GM19455 (cell line): ENCODE results near the gene SPATA21.

Experiments used
- ATAC-seq: cut with Tn5 transposase; IDR thresholded peaks from one replicate; pipeline ENCODE4 v1.9.1; 2021; ENCODE audit not compliant: unreplicated experiment

Gene SPATA21

DNA sequence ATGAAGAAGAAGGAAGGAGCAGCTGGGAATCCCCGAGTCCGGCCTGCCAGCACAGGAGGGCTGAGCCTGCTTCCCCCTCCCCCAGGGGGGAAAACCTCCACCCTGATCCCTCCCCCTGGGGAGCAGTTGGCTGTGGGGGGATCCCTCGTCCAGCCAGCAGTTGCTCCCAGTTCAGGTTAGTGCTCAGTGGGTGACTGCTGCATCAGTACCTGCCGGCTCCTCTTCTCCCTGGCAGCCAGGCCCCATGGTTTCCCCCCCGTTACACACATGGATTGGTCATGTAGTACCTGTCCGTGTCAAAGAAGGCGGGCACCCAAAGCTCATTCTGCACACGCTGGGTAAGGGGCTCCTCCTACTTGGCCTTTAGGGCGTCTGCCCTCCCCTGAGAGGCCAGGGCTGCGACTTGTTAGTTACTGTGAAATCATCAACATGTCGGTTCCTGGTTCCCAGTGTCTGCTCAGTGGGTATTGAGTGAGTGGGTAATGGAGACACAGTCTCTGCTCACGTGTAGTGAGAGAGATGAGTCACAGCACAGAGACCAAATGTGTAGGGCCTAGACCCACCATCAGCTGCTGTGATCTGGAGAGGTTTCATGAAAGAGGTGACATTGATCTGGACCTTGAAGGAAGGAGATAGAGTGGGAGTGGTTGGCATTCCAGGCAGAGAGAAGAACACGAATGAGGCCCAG is 14.8 kb upstream of the SPATA21 start:
- no peak for ATAC-seq

DNA sequence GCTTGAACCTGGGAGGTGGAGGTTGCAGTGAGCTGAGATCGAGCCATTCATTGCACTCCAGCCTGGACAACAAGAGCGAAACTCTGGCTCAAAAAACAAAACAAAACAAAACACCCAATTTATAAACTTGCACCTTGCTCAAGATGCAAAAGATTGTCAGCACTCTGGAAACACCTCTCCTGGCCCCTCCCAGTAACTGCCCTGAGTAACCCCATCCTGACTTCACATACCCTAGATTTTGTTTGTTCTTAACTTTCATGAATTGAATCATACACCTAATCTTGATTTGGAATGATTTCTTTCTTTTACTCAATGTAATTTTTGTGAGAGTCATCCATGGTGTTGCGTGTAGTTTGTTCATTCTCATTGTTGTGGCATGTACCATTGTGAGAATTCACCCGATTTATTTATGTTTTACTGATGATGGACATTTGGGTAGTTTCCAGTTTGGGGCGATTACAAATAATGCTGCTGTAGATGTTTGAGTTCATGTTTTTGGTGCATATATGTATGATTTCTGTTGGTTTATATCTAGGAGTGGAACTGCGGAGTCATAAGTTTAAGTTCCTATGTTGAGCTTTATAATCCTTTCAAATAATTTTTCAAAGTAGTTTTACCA is 13.7 kb upstream of the SPATA21 start:
- ATAC-seq: no peak

DNA sequence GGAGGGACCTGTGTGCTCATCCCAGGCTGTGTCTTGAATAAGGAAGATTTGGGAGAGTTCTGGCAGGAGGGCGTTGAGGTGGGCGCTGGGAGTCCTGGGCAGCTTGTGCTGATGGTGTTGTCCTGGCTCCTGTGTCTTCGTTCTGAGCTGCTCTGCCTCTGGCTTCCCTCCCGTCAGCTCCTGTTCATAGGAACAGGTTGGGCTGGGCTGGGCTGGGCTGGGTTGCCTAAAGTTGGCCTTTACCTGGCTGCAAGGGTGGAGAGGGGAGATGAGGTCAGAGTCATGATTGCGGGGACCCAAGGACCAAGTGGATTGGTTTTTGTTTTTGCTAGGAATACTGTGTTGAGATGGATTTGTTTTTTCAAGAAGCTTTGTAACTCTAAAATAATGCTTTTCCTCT is 12.4 kb upstream of the SPATA21 start:
- ATAC-seq: no peak

DNA sequence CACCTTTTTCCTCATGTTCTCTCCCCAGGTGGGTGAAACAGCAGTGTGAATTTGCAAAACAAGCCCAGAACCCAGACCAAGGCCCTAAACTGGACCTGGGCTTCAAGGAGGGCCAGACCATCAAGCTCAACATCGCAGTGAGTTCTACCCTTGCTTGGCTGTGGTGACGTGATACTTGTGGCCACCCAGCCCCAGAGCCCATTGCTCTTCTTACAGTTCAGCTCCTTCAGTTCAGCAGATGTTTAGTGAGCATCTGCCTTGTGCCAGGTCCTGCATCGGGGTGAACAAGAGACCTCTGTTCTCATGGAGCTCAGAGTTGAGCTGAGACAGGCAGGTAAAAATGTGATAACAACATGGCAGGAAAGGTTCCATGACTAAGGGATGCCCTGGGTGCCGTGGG is 11.8 kb upstream of the SPATA21 start:
- ATAC-seq: no peak

DNA sequence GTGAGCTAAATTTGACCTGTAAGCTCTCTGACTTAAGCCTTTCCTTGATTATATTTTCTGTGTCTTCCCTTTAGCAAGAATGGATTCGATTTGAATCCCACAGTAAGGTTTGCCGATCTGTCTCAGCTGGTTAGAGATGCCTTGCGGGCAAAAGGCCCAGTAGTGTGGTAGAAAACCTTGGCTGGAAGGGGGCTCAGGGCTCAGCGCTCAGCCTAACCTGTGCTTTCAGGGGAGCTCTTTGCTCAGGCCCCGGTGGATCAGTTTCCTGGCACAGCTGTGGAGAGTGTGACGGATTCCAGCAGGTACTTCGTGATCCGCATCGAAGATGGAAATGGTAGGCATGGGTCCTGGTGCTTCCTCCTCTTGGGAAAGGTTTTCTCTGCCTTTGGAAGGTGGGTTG is 10.4 kb upstream of the SPATA21 start:
- no peak for ATAC-seq

DNA sequence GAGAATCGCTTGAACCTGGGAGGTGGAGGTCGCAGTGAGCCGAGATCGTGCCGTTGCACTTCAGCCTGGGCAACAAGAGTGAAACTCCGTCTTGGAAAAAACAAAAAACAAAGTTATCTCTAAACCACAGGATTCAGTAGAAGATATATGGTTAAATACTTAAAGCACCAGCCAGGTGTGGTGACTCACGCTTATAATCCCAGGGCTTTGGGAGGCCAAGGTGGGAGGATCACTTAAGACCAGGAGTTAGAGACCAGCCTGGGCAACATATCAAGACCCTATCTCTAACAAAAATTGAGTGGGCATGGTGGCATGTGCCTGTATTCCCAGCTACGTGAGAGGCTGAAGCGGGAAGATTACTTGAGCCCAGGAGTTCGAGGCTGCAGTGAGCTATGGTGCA is 8.9 kb upstream of the SPATA21 start:
- ATAC-seq: no peak

DNA sequence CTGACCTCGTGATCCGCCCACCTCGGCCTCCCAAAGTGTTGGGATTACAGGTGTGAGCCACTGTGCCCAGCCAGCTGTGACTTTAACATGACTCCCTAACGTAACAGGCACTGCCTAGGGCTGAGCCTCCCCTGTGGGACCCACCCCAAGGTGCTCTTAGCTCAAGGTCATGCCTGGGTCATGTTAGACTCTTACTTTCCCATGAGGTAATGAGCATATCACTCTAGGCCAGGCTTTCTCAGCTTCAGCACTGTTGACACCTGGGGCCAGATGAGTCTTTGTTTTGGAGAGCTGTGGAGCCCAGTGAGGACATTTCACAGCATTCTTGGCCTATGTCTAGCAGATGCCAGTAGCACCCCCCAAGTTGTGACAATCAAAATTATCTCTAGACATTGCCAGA is 7.8 kb upstream of the SPATA21 start:
- ATAC-seq: no peak

DNA sequence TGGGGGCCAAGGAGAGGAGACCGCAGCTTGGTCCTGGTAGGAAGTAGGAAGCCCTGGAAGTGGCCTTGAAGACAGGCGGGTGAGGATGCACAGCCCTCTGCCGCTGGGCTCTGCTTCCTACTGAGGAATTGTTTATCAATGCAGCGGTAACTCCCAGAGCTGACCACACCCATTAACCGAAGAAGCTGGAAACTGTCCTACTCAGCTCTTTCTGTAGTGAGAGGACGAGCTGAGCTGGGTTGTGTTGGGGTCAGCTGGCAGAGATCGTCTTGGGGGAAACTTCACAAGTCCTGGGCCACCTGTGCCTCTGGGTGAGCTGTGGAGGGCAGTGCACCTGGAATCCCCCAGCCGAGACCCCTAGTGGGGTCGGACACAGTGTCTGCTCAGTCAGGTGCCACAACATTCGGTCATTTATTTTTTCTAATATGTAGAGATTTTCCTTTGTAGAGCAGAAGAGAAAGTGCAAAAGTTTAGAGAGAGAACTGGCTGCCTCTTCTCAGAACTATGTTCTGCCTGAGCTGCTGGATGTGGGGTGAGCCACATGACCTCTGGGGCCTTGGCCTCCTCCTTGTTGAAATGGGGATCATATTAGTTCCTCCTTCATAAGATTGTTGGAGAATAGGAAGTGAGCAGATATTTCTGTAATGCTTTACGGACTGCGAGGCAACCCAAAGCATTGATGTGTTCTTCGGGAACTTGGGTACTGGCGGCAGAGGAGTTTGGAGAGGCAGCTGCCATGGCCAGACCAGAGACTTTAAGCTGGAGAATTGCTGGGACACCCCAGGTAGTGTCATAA is 6.9 kb upstream of the SPATA21 start:
- ATAC-seq: no peak

DNA sequence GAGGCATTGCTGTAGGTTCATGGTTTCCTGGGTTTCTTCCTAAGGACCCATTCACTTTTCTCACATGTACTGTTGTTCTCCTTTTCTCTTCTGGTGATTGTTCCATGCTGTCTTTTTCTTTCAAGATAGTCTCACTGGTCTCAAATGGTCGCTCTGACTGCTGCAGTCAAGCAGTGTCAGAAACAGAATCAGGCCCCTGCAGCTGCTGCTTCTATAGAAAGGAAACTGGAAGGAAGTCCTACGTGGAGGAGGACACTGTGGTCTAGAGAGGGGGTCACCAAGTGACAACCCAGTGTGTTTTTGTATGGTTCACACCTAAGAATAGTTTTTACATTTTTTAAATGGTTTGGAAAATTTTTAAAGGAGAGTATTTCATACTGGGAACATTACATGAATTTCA is 5.7 kb upstream of the SPATA21 start:
- no peak for ATAC-seq

DNA sequence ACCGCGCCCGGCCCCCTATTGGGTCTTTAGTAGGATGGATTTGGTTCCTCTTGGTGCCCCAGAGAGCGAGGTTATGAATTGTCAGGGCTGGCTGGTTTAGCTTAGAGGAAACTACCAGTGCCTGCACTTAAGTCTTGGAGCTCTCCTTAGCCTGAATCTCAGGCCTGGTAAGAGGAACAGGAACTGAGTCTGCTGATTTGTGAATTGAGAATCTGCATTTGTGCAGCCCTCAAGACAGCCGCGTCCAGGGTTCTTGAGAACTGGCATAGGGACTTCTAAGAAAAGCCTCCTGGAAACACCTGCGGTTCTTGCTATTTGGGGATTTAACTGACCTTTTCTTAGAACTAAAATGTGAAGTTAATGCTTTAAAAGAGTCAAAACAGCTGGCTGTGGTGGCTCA is 5.0 kb upstream of the SPATA21 start:
- no peak for ATAC-seq

DNA sequence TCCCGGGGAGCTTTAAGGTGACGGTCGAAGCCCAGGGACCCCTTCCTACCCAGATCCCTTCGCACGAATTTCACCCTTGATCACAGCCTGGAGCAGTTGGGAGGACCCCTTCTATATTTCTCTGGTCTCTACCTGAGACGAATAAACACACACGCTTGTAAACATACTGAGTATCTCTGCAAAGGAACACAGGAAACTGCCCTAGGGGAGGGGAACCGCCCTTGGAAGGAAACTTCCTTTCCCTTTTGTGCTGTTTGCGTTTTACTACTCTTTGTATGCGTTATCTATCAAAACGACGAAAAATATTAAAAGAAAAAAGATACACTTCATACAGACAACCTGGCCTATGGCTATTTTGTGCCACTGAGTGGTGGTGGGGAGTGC is 4.0 kb upstream of the SPATA21 start:
- ATAC-seq: peak; percentile 16

DNA sequence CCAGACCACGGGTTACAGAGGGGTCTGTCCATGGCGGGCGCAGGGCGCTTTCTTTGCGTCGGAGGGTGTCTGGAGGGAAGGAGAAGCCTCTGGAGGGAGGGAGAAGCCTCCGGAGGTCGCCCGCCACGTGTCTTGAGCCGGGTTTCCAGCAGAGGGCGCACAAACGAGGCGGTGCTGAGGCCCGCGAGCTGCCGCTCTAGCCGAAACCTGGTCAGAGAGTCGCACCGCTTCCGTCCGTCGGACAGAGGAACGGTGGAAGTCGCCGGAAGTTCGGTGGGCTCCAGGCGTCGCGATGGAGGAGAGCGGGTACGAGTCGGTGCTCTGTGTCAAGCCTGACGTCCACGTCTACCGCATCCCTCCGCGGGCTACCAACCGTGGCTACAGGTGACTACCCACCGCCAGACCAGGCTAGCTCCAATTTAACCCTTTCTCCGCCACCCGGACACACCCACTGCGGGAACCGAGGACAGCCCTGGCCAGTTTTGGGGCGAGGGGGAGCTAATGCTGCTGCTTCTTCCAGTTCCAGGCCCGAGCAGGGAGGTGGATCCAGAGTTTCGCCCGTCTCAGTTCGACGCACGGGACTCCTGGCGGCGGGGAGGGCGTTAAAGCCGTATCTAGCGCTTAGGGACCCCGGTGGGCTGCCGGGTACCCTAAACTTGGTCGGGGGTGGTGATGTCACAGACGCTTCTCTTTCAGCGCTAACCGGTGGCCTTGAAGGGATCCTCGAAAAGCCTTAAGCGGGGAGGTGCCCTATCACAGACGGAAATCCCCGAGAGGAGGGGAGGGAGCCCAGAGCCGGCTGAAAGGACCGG is 3.5 kb upstream of the SPATA21 start, which contains the start of gene NECAP2:
TSS of gene NECAP2 (plus strand) at position 255 of the 812 bp plus-strand sequence. CDS start at position 293, 38 bp downstream.
- peak; percentile 78 for ATAC-seq

DNA sequence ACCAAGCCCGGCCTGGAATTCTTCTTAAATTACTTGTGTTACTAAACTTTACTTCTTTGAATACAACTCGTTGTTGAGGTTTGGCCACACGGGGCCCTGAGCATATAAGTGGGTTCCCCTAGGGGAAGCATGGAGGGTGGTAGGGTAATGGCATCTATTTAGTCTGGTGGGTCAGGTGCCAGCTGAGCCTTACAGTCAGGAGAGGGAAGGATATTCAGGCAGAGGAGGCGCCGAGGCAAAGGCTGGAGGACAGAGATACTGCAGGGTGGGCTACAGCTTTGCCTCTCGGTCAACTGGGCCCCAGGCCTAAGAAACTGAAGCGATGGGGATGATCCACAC is 2.9 kb upstream of the SPATA21 start:
- ATAC-seq: peak; percentile 28

DNA sequence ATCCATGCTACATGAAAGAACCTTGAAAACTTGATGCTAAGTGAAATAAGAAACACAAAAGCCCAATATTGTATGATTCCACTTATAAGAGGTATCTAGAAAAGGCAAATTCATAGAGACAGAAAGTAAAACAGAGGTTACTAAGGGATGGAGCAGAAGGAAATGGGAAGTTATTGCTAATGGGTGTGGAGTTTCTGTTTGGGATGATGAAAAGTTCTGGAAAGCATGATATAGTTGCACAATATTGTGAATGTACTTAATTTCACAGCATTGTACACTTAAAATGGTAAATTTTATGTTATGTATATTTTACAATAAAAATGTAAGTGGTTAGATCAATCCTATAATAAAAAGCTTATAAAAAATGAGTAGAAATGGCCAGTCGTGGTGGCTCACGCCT is 1.7 kb upstream of the SPATA21 start:
- ATAC-seq: no peak

DNA sequence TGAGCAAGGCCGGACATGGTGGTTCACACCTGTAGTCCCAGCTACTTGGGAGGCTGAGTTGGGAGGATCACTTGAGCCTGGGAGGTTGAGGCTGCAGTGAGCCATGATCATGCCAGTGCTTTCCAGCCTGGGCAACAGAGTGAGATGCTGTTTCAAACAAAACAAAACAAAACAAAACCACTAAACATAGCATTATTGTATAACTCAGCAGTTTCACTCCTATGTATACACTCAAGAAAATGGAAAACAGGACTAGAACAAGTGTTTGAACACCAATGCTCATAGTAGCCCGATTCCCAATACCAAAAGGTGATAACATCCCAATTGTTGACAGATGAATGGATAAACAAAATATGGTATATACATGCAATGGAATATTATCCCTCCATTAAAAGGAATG is 1.3 kb upstream of the SPATA21 start:
- no peak for ATAC-seq

DNA sequence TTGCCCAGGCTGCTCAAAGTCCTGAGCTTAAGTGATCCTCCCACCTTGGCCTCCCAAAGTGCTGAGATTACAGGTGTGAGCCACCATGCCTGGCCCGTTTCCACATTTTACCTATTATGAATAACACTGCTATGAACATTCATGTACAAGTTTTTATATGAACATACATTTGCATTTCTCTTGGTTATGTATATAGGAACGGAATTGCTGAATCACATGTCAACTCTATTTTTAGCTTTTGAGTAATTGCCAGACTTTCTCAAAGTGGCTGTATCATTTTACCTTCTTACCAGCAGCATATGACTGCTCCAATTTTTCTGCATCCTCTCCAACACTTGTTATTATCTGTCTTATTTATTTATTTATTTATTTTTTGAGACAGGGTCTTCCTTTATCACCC is 2.7 kb downstream of the SPATA21 start:
- ATAC-seq: no peak

DNA sequence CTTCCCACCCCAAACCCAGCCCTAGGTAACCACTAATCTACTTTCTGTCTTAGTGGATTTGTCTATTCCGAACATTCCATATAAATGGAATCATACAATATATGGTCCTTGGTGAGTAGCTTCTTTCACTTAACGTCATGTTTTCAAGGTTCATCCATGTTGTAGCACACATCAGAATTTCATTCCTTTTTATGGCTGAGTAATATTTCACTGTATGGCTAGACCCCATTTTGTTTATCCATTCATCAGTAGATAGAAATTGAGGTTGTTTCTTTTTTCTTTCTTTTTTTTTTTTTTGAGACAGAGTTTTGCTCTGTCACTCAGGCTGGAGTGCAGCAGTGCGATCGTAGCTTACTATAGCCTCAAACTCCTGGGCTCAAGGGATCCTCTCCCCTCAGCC is 3.2 kb downstream of the SPATA21 start:
- no peak for ATAC-seq

DNA sequence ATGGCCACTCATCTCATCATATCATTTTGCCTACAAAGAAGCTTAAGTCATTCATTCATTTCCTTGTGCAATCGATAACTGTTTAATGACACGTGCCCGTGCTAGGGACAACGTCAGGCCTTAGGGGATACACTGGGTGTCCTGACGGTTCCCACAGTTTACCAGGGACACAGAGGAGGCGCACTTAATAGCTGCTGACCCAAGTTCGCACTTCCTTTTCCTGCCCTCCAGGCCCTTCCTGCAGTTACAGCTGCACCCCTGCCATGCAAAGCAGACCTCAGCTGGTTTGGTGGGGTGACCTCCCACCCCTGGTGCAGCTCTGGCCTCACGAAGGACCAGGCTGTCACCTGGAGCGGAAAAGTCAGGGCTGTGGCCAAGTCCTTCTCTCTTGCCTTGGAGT is 4.2 kb downstream of the SPATA21 start:
- no peak for ATAC-seq

DNA sequence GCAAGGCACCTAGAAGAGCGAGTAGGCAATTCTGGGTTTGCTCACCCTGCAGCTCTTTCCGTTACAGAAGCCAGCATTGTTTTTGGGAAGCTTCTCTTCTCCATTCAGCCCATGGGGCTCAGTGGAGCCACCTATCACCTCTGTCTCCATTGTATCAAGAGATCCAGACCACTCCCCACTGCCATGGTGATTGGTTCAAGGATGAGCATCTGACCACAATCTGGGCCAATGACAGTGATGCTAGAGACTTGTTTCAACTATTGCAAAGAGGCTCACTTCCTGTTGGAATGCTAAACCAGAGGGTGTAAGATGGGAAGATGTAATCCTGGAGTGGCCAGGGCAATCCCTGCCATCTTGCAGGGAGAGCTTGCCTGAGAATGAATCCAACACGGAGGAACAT is 6.6 kb downstream of the SPATA21 start:
- no peak for ATAC-seq

DNA sequence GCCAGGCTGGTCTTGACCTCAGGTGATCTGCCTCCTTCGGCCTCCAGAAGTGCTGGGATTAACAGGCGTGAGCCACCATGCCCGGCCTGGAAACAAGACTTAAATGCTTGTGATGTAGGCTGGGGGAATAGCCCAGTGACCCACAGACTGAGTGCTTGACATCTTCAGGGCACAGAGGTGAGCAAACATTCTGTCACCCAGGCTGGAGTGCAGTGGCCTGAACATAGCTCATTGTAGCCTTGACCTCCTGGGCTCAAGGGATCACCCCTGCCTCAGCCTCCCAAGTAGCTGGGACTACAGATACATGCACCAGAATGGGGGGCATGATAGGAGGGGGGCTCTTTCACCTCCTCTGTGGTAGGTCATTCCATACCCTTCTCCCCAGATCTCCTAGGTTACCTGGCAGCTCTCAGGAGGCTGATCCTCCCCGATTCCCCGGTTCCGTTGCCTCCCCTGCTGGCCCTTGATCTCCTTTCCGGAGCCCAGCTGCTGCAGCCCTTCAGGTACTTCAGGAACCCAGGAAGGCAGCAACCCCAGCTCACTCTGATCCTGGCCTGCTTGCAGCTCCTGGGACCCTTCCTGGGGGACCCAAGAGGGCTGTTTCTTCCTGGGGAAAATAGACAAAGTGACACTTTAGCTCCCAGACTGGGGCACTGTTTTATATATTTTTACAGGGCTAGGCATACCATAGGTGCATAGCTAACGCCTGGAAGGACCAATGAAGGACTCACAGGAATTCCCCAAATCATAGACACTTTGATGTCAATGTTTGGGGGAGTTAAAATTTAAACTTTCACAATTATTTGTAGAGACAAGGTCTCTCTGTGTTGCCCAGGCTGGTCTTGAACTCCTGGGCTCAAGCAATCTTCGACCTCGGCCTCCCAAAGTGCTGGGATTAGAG is 11.8 kb downstream of the SPATA21 start:
- no peak for ATAC-seq
